Measurements from ENCODE around the gene CCR7.

Gene CCR7

DNA sequence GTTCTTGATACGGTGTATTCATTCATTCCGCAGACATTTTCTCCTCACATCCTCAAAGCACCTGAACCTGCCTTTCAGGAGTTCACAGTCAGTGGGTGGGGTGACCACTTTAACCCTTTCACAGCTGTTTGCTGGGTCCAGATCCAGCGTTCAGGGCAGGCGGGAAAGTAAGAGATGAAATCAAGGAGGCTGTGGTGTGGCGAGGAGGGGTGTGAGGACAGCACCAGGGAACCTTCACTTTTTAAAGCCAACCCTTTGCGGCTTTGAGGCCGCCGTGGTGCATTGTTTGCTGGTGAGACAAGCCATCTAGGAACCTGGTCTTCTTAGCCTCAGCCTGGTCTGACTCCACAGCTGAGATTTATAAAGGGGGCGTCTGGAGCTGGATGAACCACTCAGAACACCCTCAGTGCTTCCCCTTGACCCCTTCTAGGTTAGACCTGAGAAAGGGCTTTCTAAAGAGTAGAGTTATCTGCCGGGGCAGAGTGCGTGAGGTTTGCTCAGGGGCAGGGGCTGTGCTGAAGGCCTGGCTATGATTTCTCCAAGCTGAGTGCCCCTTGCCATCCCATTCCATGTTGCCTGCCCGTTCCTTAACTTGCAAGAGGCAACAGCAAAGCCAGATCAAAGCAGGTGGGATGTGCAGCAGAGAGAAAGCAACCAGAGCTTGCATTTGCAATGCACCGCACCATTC lies 933 bp downstream of the CCR7 start:
- TF ChIP-seq, protein P1, sequence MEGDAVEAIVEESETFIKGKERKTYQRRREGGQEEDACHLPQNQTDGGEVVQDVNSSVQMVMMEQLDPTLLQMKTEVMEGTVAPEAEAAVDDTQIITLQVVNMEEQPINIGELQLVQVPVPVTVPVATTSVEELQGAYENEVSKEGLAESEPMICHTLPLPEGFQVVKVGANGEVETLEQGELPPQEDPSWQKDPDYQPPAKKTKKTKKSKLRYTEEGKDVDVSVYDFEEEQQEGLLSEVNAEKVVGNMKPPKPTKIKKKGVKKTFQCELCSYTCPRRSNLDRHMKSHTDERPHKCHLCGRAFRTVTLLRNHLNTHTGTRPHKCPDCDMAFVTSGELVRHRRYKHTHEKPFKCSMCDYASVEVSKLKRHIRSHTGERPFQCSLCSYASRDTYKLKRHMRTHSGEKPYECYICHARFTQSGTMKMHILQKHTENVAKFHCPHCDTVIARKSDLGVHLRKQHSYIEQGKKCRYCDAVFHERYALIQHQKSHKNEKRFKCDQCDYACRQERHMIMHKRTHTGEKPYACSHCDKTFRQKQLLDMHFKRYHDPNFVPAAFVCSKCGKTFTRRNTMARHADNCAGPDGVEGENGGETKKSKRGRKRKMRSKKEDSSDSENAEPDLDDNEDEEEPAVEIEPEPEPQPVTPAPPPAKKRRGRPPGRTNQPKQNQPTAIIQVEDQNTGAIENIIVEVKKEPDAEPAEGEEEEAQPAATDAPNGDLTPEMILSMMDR (IDR thresholded peaks at IDR 0.05; ENCODE audit: low read depth, low read length): no peak
- Histone ChIP-seq H3K9me3 (ENCODE audit: severe bottlenecking) (peaks cover 17% of the 10 kb centered on the region), H3K4me3 (ENCODE audit: low read depth, low read length) (no peak overlapping the region), H3K36me3 (no peaks in the 10 kb centered on the region), H3K27ac (no peak overlapping the region), H3K27me3 (ENCODE audit: insufficient read depth, low read depth, severe bottlenecking) (peaks cover 15% of the 10 kb centered on the region)
- no peak for DNase-seq

DNA sequence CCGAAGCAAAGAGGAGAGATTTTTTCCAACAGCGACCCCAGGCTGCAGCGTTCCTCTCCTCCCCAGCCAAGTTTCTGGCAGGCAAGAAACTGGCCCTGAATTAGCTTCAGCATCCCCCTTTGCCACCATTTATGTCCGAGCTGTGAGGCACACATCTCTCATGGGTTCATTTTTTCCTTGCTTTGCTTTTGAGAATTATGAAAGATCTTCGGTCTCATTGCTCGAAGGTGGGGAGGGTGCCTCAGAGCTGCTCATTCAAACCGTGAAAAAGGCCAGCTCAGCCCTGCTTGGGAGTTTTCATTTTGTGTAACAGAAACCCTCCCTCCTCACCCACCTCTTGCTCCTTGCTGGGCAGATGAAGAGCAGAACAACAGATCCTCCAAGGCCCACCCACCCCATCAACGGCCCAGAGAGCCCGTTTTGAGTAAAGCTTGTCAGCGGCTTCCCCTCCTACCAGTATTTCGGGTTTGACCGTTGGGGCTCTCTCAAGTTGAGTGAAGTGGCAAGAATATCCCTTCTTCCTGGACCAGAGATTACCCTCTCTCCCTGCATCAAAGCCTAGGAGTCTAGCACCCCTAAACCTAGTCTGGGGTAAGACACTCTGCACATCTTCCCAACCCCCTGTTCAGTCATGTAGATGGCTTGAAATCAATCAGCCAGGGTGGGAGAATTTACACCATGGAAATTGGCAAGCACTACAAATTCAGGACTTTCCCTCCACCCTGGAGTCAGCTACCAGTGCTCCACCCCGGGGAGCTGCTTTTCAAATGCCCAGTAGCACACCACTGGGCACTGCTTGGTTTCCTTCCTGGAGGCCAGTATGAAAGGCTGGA lies 1.8 kb downstream of the CCR7 start:
- Histone ChIP-seq H3K36me3 (no peaks in the 10 kb centered on the region), H3K4me3 (ENCODE audit: low read depth, low read length) (no peak overlapping the region), H3K9me3 (ENCODE audit: severe bottlenecking) (peaks cover 15% of the 10 kb centered on the region), H3K27me3 (ENCODE audit: insufficient read depth, low read depth, severe bottlenecking) (peaks cover 9% of the 10 kb centered on the region), H3K27ac (no peak overlapping the region)
- TF ChIP-seq, protein P1 (IDR thresholded peaks at IDR 0.05; ENCODE audit: low read depth, low read length): no peak
- DNase-seq: no peak

DNA sequence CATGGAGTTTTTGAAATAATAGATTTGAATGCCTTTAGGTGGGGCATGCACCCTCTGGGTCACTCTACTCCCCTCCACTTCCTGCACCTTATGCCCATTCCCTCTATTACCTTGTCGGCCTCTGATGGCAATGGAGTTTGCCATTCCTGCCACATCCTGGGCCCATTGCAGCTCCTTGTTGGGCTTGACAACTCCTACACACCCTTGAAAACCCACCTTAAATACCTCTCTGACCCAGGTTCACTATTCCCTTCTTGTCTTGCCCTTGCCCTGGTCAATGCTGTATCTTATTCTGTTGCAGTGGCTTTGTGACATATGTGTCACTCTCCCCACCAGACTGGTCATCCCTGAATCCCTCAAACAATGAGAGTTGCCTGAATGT lies 2.4 kb downstream of the CCR7 start:
- Histone ChIP-seq H3K4me3 (ENCODE audit: low read depth, low read length) (no peak overlapping the region), H3K27me3 (ENCODE audit: insufficient read depth, low read depth, severe bottlenecking) (peaks cover 9% of the 10 kb centered on the region), H3K9me3 (ENCODE audit: severe bottlenecking) (peaks cover 11% of the 10 kb centered on the region), H3K27ac (no peak overlapping the region), H3K36me3 (no peaks in the 10 kb centered on the region)
- no peak for DNase-seq
- TF ChIP-seq, protein P1 (IDR thresholded peaks at IDR 0.05; ENCODE audit: low read depth, low read length): no peak

DNA sequence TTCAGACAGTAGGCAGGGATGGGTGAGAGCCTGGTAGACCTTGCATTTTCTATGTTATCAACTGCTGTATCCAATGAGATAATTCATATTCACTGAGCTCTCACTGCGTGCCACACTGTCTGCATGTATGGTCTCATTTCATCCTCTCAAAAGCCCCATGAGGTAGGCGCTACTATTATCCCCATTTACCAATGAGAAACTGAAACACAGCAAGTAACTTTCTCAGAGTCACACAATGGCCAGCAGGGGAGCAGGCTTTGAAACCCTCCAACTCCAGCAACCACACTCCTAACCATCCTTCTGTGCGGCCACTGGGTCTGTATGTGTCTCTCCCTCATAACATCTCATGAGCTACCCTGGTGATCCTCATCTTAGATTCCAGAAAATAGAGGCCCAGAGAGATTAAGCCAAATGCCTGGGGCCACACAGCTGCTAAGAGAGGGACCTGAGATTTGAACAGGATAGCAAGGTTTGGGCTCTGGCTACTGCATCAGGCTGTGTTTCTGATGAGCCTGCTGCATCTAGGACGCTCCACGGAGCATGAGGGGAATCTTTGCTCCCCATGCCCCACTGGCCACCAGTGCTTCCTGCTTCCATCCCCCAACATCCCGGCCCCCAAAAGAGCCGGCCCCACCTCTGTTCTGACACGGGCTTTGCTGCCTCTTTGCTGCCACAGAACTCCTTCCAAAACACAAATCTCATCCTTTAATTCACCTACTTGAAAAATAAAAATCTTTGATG lies 3.2 kb downstream of the CCR7 start:
- Histone ChIP-seq H3K4me3 (ENCODE audit: low read depth, low read length) (no peak overlapping the region), H3K36me3 (no peaks in the 10 kb centered on the region), H3K9me3 (ENCODE audit: severe bottlenecking) (peaks cover 3% of the 10 kb centered on the region), H3K27me3 (ENCODE audit: insufficient read depth, low read depth, severe bottlenecking) (peaks cover 8% of the 10 kb centered on the region), H3K27ac (no peak overlapping the region)
- TF ChIP-seq, protein P1 (IDR thresholded peaks at IDR 0.05; ENCODE audit: low read depth, low read length): peak; percentile 35
- no peak for DNase-seq

DNA sequence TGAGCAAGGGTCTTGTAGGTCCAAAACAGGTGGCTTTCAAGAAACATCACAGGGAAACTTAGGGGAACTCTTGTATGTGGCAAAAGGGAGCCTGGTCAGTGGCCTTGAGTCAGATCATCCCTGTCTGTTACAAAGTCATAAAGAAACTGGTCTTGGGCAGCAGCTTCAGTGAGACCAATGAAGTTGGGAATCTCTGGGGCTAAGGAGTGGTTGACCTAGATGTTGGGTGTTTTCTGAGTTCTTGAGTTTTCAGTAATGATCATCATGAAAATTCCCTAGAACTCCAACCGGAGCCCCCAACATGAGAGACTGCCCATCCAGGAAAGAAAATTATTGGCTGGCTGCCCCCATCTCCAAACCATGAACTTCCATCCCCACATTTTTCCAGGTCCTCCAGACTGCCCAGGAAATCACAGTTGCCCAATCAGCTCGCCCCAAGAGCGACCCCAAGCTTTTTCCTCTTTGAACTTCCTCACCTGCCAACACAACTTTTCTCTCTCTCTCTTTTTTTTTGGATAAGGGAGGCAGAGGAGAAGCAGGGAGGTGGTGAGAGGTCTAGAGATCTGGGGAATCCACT lies 3.9 kb downstream of the CCR7 start:
- TF ChIP-seq, protein P1 (IDR thresholded peaks at IDR 0.05; ENCODE audit: low read depth, low read length): no peak
- no peak for DNase-seq
- no peak overlapping the region for H3K27ac ChIP-seq
- no peak overlapping the region for H3K4me3 ChIP-seq (ENCODE audit: low read depth, low read length)
- H3K27me3 ChIP-seq (ENCODE audit: insufficient read depth, low read depth, severe bottlenecking): peaks cover 5% of the 10 kb centered on the region
- H3K36me3 ChIP-seq: no peaks in the 10 kb centered on the region
- no peaks in the 10 kb centered on the region for H3K9me3 ChIP-seq (ENCODE audit: severe bottlenecking)
